HepG2 (cell line): Measurements from ENCODE around the gene SLCO4A1. TPM values are rescaled to one million over a fixed set of nuclear protein-coding genes. Genes with fewer than 3 reads are reported as not detected.

Experiments
- ARHGAP35 ChIP-seq: sonication (generic); formaldehyde crosslinking; IDR thresholded peaks from 2 replicates; pipeline ENCODE4 v1.9.0; 2022; ENCODE audit warnings: mild to moderate bottlenecking, inconsistent platforms, moderate library complexity, missing genetic modification reagents, borderline replicate concordance
- CBX2 ChIP-seq, 2 experiments: fragments of 200-600 bp in 1 of 2; sonication (generic); formaldehyde crosslinking in 1 of 2; IDR thresholded peaks; 2 replicates each; pipeline versions ENCODE4 v1.7.0 to v1.8.1; 2018 to 2022; ENCODE audit warnings: low read depth in 2 of 2, low read length in 1 of 2, mild to moderate bottlenecking in 1 of 2, missing genetic modification reagents in 1 of 2
- CC2D1A ChIP-seq: sonication (generic); formaldehyde crosslinking; IDR thresholded peaks from 2 replicates; pipeline ENCODE4 v1.8.1; 2023; ENCODE audit warnings: mild to moderate bottlenecking, missing genetic modification reagents
- GTF2F1 ChIP-seq: fragments of 150-350 bp; IDR thresholded peaks from 2 replicates; pipeline ENCODE4 v1.6.1; 2014; ENCODE audit warnings: low read length
- HHEX ChIP-seq: IDR thresholded peaks from 2 replicates; pipeline ENCODE4 v1.6.1; 2016; ENCODE audit warnings: control low read depth
- HNF4G ChIP-seq, 2 experiments: sonication (generic) in 1 of 2; formaldehyde crosslinking in 1 of 2; IDR thresholded peaks; 2 replicates each; pipeline versions ENCODE4 v1.4.0 to v1.6.1; 2011 to 2020; ENCODE audit warnings: borderline replicate concordance in 2 of 2, low read depth in 2 of 2, mild to moderate bottlenecking in 2 of 2, low read length in 1 of 2, missing genetic modification reagents in 1 of 2, moderate library complexity in 1 of 2
- IKZF4 ChIP-seq: sonication (generic); formaldehyde crosslinking; IDR thresholded peaks from 2 replicates; pipeline ENCODE4 v1.5.1; 2020; ENCODE audit warnings: borderline replicate concordance, mild to moderate bottlenecking, low read depth, missing genetic modification reagents; ENCODE audit errors: not compliant biosample characterization
- NCOA5 ChIP-seq: sonication (generic); formaldehyde crosslinking; IDR thresholded peaks from 2 replicates; pipeline ENCODE4 v1.4.0; 2020; ENCODE audit warnings: missing genetic modification reagents
- RBM39 ChIP-seq: fragments of 200-400 bp; formaldehyde crosslinking; IDR thresholded peaks from one replicate; pipeline ENCODE4 v1.6.1; 2018; ENCODE audit warnings: antibody characterized with exemption, mild to moderate bottlenecking, low read depth, low read length; ENCODE audit not compliant: poor library complexity, severe bottlenecking
- ZFP37 ChIP-seq: sonication (generic); formaldehyde crosslinking; IDR thresholded peaks from 2 replicates; pipeline ENCODE4 v1.4.0; 2020; ENCODE audit warnings: missing genetic modification reagents, borderline replicate concordance
- ZKSCAN5 ChIP-seq: sonication (generic); formaldehyde crosslinking; IDR thresholded peaks from 2 replicates; pipeline ENCODE4 v1.5.1; 2020; ENCODE audit warnings: mild to moderate bottlenecking, missing genetic modification reagents
- ZKSCAN8 ChIP-seq: IDR thresholded peaks from 2 replicates; pipeline ENCODE4 v1.6.1; 2016; ENCODE audit warnings: borderline replicate concordance, missing genetic modification reagents, missing compliant biosample characterization
- ZNF343 ChIP-seq: sonication (generic); formaldehyde crosslinking; IDR thresholded peaks from 2 replicates; pipeline ENCODE4 v1.4.0; 2020; ENCODE audit warnings: mild to moderate bottlenecking, missing genetic modification reagents
- ZNF563 ChIP-seq: sonication (generic); formaldehyde crosslinking; IDR thresholded peaks from 2 replicates; pipeline ENCODE4 v1.8.0; 2022; ENCODE audit warnings: mild to moderate bottlenecking, moderate library complexity, missing genetic modification reagents
- ZNF572 ChIP-seq: sonication (generic); formaldehyde crosslinking; IDR thresholded peaks from 2 replicates; pipeline ENCODE4 v1.5.1; 2020; ENCODE audit warnings: mild to moderate bottlenecking, missing genetic modification reagents
- ZNF703 ChIP-seq: sonication (generic); formaldehyde crosslinking; IDR thresholded peaks from 2 replicates; pipeline ENCODE4 v1.5.1; 2020; ENCODE audit warnings: missing genetic modification reagents, mild to moderate bottlenecking, moderate library complexity, borderline replicate concordance
- ZNF891 ChIP-seq: sonication (generic); formaldehyde crosslinking; IDR thresholded peaks from 2 replicates; pipeline ENCODE4 v1.5.0; 2020; ENCODE audit warnings: mild to moderate bottlenecking, missing genetic modification reagents
- polyA plus RNA-seq, 8 experiments: library from polyadenylated mRNA; depleted of rRNA in 3 of 8; stranded (reverse) in 7 of 8; unstranded in 1 of 8; fragments of >200 nt; fragmentation: Illumina TruSeq in 4 of 8; extraction: Trizol in 4 of 8; gene quantifications; 2 replicates each; pipeline versions ENCODE4 v1.2.1 to v1.2.3, GENCODE V29; 2011 to 2016; ENCODE audit warnings: low read depth in 4 of 8, missing spikeins in 1 of 8, mixed read lengths in 1 of 8; ENCODE audit not compliant: insufficient read depth in 1 of 8
- total RNA-seq, 5 experiments: library from RNA; depleted of rRNA; stranded (reverse); fragments of >200 nt; fragmentation: Illumina TruSeq; extraction: Trizol; gene quantifications; 2 replicates each; pipeline ENCODE4 v1.2.3, GENCODE V29; 2016; ENCODE audit warnings: low read depth in 1 of 5
- TF ChIP-seq, protein P1 (sequence below): sonication (generic); formaldehyde crosslinking; IDR thresholded peaks from 2 replicates; pipeline ENCODE4 v1.4.0; 2020; ENCODE audit warnings: missing genetic modification reagents
- TF ChIP-seq, protein P2 (sequence below): sonication (generic); formaldehyde crosslinking; IDR thresholded peaks from 2 replicates; pipeline ENCODE4 v1.4.0; 2020; ENCODE audit warnings: missing genetic modification reagents
- TF ChIP-seq, protein P3 (sequence below): sonication (generic); formaldehyde crosslinking; IDR thresholded peaks from 2 replicates; pipeline ENCODE4 v1.5.0; 2020; ENCODE audit warnings: missing genetic modification reagents
- TF ChIP-seq, protein P4 (sequence below): sonication (generic); formaldehyde crosslinking; IDR thresholded peaks from 2 replicates; pipeline ENCODE4 v1.5.1; 2020; ENCODE audit warnings: mild to moderate bottlenecking, missing genetic modification reagents, borderline replicate concordance

The SLCO4A1 gene
- total and polyA plus RNA-seq, 2 of the 13 experiments (the other 11 are each of a cell fraction or from before 2014, with no cell fraction given), result 55.5 to 112 TPM

DNA sequence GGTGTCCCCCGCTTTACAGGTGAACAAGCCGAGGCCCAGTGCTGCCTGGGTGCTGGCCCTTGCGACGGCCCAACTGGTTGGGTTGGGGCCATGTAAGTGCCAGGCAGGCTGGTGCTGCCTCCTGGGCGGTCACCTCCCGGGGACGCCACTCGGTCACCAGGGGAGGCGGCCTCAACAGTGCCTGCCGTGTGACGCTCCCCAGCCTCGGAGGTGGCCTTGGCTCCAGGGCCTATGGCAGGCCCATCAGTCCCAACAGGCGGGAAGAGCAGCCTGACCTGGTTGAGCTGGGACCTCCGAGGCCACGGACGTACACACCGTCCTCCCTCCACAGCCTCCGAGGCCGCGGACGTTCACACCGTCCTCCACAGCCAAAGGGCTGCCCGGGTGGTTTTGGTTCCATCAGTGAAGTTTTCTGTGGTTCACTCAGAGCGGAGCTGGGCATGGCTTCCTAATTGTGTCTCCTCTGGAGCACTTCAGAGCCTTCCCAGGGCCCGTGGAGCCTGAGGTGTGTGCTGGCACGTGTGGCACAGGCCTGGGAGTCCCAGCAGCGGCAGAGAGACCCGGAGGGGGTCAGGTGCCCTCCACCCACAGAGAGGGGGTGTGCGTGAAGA, 19.3 kb upstream of the SLCO4A1 start (continued):
- TF ChIP-seq ZKSCAN5, result no peak
- peak; percentile 95 for TF ChIP-seq ZNF891
- TF ChIP-seq ZKSCAN8 (CRISPR knock-in tag), result no peak
- no peak for TF ChIP-seq CC2D1A (CRISPR knock-in tag)
- TF ChIP-seq, protein P1, sequence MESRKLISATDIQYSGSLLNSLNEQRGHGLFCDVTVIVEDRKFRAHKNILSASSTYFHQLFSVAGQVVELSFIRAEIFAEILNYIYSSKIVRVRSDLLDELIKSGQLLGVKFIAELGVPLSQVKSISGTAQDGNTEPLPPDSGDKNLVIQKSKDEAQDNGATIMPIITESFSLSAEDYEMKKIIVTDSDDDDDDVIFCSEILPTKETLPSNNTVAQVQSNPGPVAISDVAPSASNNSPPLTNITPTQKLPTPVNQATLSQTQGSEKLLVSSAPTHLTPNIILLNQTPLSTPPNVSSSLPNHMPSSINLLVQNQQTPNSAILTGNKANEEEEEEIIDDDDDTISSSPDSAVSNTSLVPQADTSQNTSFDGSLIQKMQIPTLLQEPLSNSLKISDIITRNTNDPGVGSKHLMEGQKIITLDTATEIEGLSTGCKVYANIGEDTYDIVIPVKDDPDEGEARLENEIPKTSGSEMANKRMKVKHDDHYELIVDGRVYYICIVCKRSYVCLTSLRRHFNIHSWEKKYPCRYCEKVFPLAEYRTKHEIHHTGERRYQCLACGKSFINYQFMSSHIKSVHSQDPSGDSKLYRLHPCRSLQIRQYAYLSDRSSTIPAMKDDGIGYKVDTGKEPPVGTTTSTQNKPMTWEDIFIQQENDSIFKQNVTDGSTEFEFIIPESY (CRISPR knock-in tag), result peak; percentile 79
- no peak for TF ChIP-seq ZFP37 (CRISPR knock-in tag)
- no peak for TF ChIP-seq HNF4G (IDR thresholded peaks at IDR 0.05; ENCODE audit: borderline replicate concordance, low read depth, low read length)
- TF ChIP-seq HNF4G (CRISPR knock-in tag; IDR thresholded peaks at IDR 0.05; ENCODE audit: borderline replicate concordance, low read depth), result peak; percentile 33; the same call in 1 of the 2 replicates
- TF ChIP-seq NCOA5 (CRISPR knock-in tag), result no peak
- TF ChIP-seq CBX2 (IDR thresholded peaks at IDR 0.05; ENCODE audit: low read depth, low read length), result no peak
- TF ChIP-seq CBX2 (CRISPR knock-in tag; IDR thresholded peaks at IDR 0.05; ENCODE audit: low read depth), result no peak; the same call in 1 of the 2 replicates
- 0 out of 2 replicates have a peak, but pooled peaks have one; percentile 11 for TF ChIP-seq ZNF343
- peak; percentile 93 for TF ChIP-seq IKZF4
- TF ChIP-seq ZNF563, result peak; percentile 36; the same call in 1 of the 2 replicates
- TF ChIP-seq GTF2F1, result no peak
- peak; percentile 52; the same call in 1 of the 2 replicates for TF ChIP-seq ARHGAP35 (CRISPR knock-in tag)
- 0 out of 2 replicates have a peak, but pooled peaks have one; percentile 12 for TF ChIP-seq HHEX (CRISPR knock-in tag)
- TF ChIP-seq ZNF572 (CRISPR knock-in tag), result peak; percentile 26; the same call in 1 of the 2 replicates
- no peak for TF ChIP-seq ZNF703 (CRISPR knock-in tag)
- TF ChIP-seq, protein P2, sequence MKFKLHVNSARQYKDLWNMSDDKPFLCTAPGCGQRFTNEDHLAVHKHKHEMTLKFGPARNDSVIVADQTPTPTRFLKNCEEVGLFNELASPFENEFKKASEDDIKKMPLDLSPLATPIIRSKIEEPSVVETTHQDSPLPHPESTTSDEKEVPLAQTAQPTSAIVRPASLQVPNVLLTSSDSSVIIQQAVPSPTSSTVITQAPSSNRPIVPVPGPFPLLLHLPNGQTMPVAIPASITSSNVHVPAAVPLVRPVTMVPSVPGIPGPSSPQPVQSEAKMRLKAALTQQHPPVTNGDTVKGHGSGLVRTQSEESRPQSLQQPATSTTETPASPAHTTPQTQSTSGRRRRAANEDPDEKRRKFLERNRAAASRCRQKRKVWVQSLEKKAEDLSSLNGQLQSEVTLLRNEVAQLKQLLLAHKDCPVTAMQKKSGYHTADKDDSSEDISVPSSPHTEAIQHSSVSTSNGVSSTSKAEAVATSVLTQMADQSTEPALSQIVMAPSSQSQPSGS (CRISPR knock-in tag), result no peak
- TF ChIP-seq, protein P3, sequence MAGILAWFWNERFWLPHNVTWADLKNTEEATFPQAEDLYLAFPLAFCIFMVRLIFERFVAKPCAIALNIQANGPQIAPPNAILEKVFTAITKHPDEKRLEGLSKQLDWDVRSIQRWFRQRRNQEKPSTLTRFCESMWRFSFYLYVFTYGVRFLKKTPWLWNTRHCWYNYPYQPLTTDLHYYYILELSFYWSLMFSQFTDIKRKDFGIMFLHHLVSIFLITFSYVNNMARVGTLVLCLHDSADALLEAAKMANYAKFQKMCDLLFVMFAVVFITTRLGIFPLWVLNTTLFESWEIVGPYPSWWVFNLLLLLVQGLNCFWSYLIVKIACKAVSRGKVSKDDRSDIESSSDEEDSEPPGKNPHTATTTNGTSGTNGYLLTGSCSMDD (CRISPR knock-in tag), result no peak; the same call in 1 of the 2 replicates
- TF ChIP-seq, protein P4, sequence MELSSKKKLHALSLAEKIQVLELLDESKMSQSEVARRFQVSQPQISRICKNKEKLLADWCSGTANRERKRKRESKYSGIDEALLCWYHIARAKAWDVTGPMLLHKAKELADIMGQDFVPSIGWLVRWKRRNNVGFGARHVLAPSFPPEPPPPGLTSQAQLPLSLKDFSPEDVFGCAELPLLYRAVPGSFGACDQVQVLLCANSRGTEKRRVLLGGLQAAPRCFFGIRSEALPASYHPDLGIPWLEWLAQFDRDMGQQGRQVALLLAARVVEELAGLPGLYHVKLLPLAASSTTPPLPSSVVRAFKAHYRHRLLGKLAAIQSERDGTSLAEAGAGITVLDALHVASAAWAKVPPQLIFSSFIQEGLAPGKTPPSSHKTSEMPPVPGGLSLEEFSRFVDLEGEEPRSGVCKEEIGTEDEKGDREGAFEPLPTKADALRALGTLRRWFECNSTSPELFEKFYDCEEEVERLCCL (CRISPR knock-in tag), result no peak
- TF ChIP-seq RBM39, result no peak
